OCI-LY3 (cell line): Measurements from ENCODE around the gene TRIM38.
"Not testable (repeated sequence)": the region's sequence is repeated elsewhere in the genome, so short reads cannot be mapped to it uniquely, and the experiment has no call there.

Experiments
- H2AFZ ChIP-seq: fragments of 200-600, 300-600 bp; shearing (Covaris generic); 2 replicates; pipeline ENCODE4 v1.6.0; 2014; ENCODE audit warnings: antibody characterized with exemption, low read depth, low read length
- H3K27ac ChIP-seq: fragments of 200-600, 300-600 bp; sonication (generic); 2 replicates; pipeline ENCODE4 v1.5.1; 2014; ENCODE audit warnings: mild to moderate bottlenecking, low read length, moderate library complexity, mixed read lengths
- H3K27me3 ChIP-seq: fragments of 200-600, 300-600 bp; sonication (generic); 2 replicates; pipeline ENCODE4 v1.6.1; 2014; ENCODE audit warnings: low read depth, low read length, mixed read lengths
- H3K36me3 ChIP-seq: fragments of 200-600, 300-600 bp; sonication (generic); replicated peaks from 2 replicates; pipeline ENCODE3; 2014; ENCODE audit warnings: low read depth, low read length, mixed read lengths
- H3K4me1 ChIP-seq: fragments of 300-600, 200-600 bp; sonication (generic); 2 replicates; pipeline ENCODE4 v1.6.1; 2014; ENCODE audit warnings: low read length, mixed read lengths
- H3K4me2 ChIP-seq: fragments of 200-600, 300-600 bp; sonication (generic); 2 replicates; pipeline ENCODE4 v1.6.1; 2014; ENCODE audit warnings: low read length, mixed read lengths
- H3K4me3 ChIP-seq: fragments of 300-600, 200-600 bp; sonication (generic); 2 replicates; pipeline ENCODE4 v1.5.1; 2014; ENCODE audit warnings: antibody characterized with exemption, mild to moderate bottlenecking, low read length, moderate library complexity
- H3K79me2 ChIP-seq: fragments of 300-600, 200-600 bp; shearing (Covaris generic); 2 replicates; pipeline ENCODE4 v1.6.1; 2014; ENCODE audit warnings: mild to moderate bottlenecking, low read length, mixed read lengths
- H3K9ac ChIP-seq: fragments of 300-600, 200-600 bp; shearing (Covaris generic); 2 replicates; pipeline ENCODE4 v1.6.0; 2014; ENCODE audit warnings: mild to moderate bottlenecking, low read length, moderate library complexity
- H3K9me3 ChIP-seq: fragments of 200-600, 300-600 bp; shearing (Covaris generic); 2 replicates; pipeline ENCODE4 v1.6.1; 2014; ENCODE audit warnings: low read length, mixed read lengths; ENCODE audit not compliant: insufficient read depth
- H4K20me1 ChIP-seq: fragments of 200-600, 300-600 bp; sonication (generic); 2 replicates; pipeline ENCODE4 v1.6.1; 2016; ENCODE audit warnings: low read length, mixed read lengths; ENCODE audit not compliant: insufficient read depth
- CTCF ChIP-seq: fragments of 200-600, 300-600 bp; sonication (generic); IDR thresholded peaks from 2 replicates; pipeline ENCODE4 v1.5.1; 2014; ENCODE audit warnings: antibody characterized with exemption, low read length, low read depth
- EZH2phosphoT487 ChIP-seq: fragments of 200-600 bp; shearing (Covaris generic); IDR thresholded peaks from 2 replicates; pipeline ENCODE4 v1.6.1; 2018; ENCODE audit warnings: antibody characterized with exemption, mixed run types, low read depth

Gene TRIM38

GRCh38 chr6:25928562-25929324, 33.9 kb upstream of the TRIM38 start:
- Histone ChIP-seq H3K4me1 (no peaks in the 10 kb centered on the region), H3K27me3 (no peaks in the 10 kb centered on the region), H3K9ac (no peak overlapping the region), H3K9me3 (no peaks in the 10 kb centered on the region), H4K20me1 (no peaks in the 10 kb centered on the region), H2AFZ (no peak overlapping the region), H3K79me2 (no peaks in the 10 kb centered on the region), H3K4me3 (no peak overlapping the region), H3K27ac (no peak overlapping the region), H3K36me3 (no peaks in the 10 kb centered on the region), H3K4me2 (no peak overlapping the region)
- TF ChIP-seq CTCF (no peak), EZH2phosphoT487 (no peak)

GRCh38 chr6:25929785-25930184, 32.8 kb upstream of the TRIM38 start:
- not testable (repeated sequence) for H3K27ac ChIP-seq

GRCh38 chr6:25930532-25931410, 31.8 kb upstream of the TRIM38 start, which contains the start of gene SLC17A2:
Gene SLC17A2, minus strand, starts transcription at chr6:25930691. Its CDS starts 4,895 bp downstream, at chr6:25925796.
- no peaks in the 10 kb centered on the region for H4K20me1 ChIP-seq
- TF ChIP-seq CTCF (no peak), EZH2phosphoT487 (no peak)
- H3K4me1 ChIP-seq: no peaks in the 10 kb centered on the region
- H3K9ac ChIP-seq: no peak within 1 kb of the TSS
- no peak within 1 kb of the TSS for H2AFZ ChIP-seq
- no peak within 1 kb of the TSS for H3K4me2 ChIP-seq
- no peaks in the 10 kb centered on the region for H3K79me2 ChIP-seq
- H3K27ac ChIP-seq: no peak within 1 kb of the TSS
- no peaks in the 10 kb centered on the region for H3K27me3 ChIP-seq
- no peak within 1 kb of the TSS for H3K4me3 ChIP-seq
- H3K36me3 ChIP-seq: no peaks in the 10 kb centered on the region
- H3K9me3 ChIP-seq: no peaks in the 10 kb centered on the region

More at GRCh38 chr6:25929785-25930184, 32.8 kb upstream of the TRIM38 start:
- not testable (repeated sequence) for H3K4me1 ChIP-seq, H3K4me2 ChIP-seq, H3K36me3 ChIP-seq, H3K9me3 ChIP-seq, H3K79me2 ChIP-seq, H3K4me3 ChIP-seq, H3K27me3 ChIP-seq, H2AFZ ChIP-seq, H3K9ac ChIP-seq, H4K20me1 ChIP-seq

- Histone ChIP-seq H4K20me1 (no peaks in the 10 kb centered on the region), H3K4me2 (no peak overlapping the region), H3K36me3 (no peaks in the 10 kb centered on the region), H3K79me2 (no peaks in the 10 kb centered on the region), H3K27ac (no peak overlapping the region), H3K9me3 (no peaks in the 10 kb centered on the region), H3K27me3 (no peaks in the 10 kb centered on the region), H3K4me1 (no peaks in the 10 kb centered on the region), H3K9ac (no peak overlapping the region), H3K4me3 (no peak overlapping the region), H2AFZ (no peak overlapping the region)
- TF ChIP-seq CTCF (no peak), EZH2phosphoT487 (no peak)
These were observed 31.2 kb upstream of the TRIM38 start for GRCh38 chr6:25931411-25931709.
